Measurements from ENCODE around the gene SPDEF.

- no peak for TF ChIP-seq ZBTB8A (tag by site-specific recombination; IDR thresholded peaks at IDR 0.05)
- no peak for TF ChIP-seq ZNF121 (tag by site-specific recombination; IDR thresholded peaks at IDR 0.05)
- no peak for TF ChIP-seq TCF7L2 (IDR thresholded peaks at IDR 0.05; ENCODE audit: borderline replicate concordance, low read depth, low read length)
- no peak for TF ChIP-seq ZNF670 (tag by site-specific recombination; IDR thresholded peaks at IDR 0.05; ENCODE audit: low read depth)
- no peak for TF ChIP-seq ZNF292 (tag by site-specific recombination; IDR thresholded peaks at IDR 0.05; ENCODE audit: borderline replicate concordance, low read depth)
Observed at GRCh38 chr6:34584694-34585093, 28.6 kb upstream of the SPDEF start.

Data from HEK293 (cell line).